LNCaP clone FGC (cell line): ENCODE measurements around the gene MLH3.
A peak's percentile ranks its signal among the peaks of the same experiment; 100 is the strongest.

Source experiments
- DNase-seq: peaks from one replicate; pipeline ENCODE4 v3.0.0-alpha.2; 2011; ENCODE audit warnings: low read depth
- H3K4me3 ChIP-seq: 2 replicates; pipeline ENCODE4 v1.5.1; 2011; ENCODE audit warnings: mild to moderate bottlenecking, low read depth, low read length, control low read depth
- TF ChIP-seq, protein P1 (sequence below): IDR thresholded peaks from 2 replicates; pipeline ENCODE4 v1.5.1; 2012; ENCODE audit warnings: mild to moderate bottlenecking; ENCODE audit not compliant: control insufficient read depth, insufficient read depth; ENCODE audit errors: extremely low read depth

The MLH3 gene

DNA sequence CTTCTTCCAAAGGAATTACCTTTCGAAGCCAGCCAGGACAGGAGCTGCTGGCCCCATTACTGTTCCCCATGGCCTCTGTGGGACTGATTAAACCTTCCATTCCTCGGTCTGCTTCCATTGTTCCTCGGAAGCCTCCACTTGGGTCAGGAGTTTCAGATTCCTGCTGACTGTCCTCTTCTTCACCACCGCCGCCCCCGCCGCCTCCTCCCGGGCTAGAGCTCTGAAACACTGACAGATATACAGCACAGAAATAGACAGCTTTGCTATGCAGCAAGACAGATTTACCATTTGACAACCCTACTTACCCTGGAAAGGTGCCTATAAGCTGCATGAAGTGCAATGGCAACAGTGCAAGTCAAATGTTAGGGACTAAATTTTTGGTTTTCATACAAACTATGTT, 40.0 kb upstream of the MLH3 start:
- no peak for DNase-seq
- H3K4me3 ChIP-seq = no peak overlapping the region
- TF ChIP-seq, protein P1, sequence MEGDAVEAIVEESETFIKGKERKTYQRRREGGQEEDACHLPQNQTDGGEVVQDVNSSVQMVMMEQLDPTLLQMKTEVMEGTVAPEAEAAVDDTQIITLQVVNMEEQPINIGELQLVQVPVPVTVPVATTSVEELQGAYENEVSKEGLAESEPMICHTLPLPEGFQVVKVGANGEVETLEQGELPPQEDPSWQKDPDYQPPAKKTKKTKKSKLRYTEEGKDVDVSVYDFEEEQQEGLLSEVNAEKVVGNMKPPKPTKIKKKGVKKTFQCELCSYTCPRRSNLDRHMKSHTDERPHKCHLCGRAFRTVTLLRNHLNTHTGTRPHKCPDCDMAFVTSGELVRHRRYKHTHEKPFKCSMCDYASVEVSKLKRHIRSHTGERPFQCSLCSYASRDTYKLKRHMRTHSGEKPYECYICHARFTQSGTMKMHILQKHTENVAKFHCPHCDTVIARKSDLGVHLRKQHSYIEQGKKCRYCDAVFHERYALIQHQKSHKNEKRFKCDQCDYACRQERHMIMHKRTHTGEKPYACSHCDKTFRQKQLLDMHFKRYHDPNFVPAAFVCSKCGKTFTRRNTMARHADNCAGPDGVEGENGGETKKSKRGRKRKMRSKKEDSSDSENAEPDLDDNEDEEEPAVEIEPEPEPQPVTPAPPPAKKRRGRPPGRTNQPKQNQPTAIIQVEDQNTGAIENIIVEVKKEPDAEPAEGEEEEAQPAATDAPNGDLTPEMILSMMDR = no peak

DNA sequence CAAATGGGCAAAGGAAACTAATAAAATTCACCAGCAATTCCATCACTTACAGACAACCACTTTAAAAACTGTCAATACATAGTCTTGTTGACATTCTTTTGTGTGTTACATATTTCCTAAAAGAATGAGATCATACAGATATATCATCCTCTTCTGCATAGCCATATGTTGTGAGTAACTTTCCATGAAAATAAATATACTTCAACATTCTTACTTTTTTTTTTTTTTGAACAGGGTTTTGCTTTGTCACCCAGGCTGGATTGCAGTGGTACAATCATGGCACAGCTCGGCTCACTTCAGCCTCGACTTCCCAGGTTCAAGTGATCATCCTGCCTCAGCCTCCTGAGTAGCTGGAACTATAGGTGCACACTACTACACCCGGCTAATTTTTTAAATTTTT, 39.1 kb upstream of the MLH3 start:
- no peak for DNase-seq
- TF ChIP-seq, protein P1 = no peak
- H3K4me3 ChIP-seq = no peak overlapping the region

DNA sequence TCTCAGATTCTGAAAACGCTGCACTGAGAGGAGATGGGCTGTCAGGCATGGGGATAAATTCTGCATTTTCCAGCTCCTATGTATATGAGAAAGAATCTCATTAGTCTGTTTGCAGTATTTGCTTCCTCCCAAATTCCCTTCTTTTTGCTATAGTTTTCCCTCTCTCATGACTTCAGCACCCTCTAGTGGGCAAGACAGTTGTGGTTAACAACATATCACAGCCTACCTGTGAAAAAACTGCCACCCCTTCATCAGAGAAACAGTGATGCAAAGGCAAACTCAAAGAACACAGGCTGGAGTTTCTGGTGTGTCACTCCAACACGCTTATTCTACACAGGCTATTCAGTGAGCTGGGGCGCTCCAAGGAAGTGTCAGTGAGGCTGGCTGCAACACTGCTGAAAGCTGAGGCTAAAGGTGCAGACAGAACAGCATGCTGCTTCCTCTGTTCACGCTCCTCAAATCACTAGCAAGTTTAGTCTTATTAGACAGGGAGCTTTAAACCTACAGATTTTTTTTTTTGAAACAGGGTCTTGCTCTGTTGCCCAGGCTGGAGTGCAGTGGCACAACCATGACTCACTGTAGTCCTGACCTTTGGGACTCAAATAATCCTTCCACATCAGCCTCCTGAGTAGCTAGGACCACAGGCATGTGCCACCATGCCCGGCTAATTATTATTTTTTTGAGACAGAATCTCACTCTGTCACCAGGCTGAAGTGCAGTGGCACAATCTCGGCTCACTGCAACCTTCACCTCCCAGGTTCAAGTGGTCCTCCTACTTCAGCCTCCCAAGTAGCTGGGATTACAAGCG, 37.5 kb upstream of the MLH3 start:
- no peak for DNase-seq
- no peak overlapping the region for H3K4me3 ChIP-seq
- TF ChIP-seq, protein P1 = peak; percentile 84

DNA sequence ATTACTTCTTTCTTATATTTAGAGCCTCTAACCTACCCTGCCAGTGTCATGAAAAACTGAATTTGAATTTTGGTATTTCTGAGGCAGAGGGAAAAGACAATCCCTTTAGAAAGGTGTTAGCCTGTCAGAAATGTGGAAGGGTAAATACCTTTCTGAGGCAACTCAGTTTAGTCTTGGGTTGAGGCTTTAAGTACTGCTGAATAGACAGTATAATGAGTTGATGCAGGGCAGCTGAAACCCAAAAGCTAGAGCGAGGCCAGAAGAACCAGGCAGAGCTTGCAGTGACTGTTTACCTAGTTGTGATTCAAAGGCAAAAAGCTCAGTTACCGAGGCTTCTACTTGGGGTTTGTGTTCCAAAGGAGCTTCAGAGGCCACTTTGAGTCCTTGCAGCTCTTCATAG, 36.9 kb upstream of the MLH3 start:
- H3K4me3 ChIP-seq = no peak overlapping the region
- TF ChIP-seq, protein P1 = no peak

DNA sequence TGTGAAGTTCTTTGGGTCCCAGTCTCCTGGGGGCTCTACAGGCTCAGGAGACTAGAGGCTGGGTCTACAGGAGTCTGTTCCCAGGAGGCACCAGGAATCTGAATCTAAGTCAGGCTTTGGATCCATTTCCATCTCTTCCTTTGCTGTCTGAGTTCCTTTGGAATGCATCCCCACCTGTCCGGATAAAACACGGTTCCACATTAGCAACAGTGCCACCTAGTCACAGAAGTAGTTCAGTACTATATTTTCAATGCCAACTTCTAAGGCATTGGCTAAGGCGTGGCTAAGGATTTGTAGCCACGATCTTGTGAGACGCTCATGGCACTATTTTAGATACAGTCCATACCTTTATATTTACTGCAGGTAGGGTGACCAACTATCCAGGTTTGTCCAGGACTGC, 33.2 kb upstream of the MLH3 start:
- DNase-seq = no peak
- TF ChIP-seq, protein P1 = peak; percentile 52
- H3K4me3 ChIP-seq = no peak overlapping the region

More for the DNA sequence above, 36.9 kb upstream of the MLH3 start:
- DNase-seq = no peak

DNA sequence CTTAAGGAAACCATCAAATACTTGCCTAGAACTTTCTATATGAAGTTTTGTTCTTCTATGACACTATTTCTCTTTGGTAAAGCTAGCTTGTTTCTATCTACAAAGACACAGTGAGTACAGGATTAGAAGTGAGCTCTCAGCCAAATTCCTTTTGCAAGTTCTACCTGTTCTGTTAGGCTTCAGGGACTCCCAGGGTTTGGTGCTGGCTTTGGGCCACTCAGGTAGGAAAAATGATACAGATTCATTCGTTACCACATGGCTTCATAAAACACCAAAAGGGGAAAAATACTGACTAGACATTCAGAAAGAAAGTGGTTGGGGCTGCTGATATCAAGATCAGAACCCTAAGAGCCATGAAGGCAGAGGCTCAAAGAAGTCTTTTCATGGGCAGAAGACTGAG, 32.0 kb upstream of the MLH3 start:
- TF ChIP-seq, protein P1 = no peak
- no peak overlapping the region for H3K4me3 ChIP-seq
- DNase-seq = no peak
